Astrocyte (in vitro differentiated cells and primary cell): ENCODE measurements around the gene ITCH.

Experiments
- CTCF ChIP-seq: IDR thresholded peaks from 2 replicates; pipeline ENCODE4 v1.5.1; 2011; ENCODE audit warnings: low read depth, mild to moderate bottlenecking, inconsistent platforms, low read length, moderate library complexity; ENCODE audit not compliant: insufficient read depth
- EZH2 ChIP-seq: IDR thresholded peaks from 2 replicates; pipeline ENCODE4 v1.6.1; 2012; ENCODE audit warnings: mild to moderate bottlenecking, low read length, inconsistent platforms; ENCODE audit not compliant: insufficient read depth

GRCh38 chr20:34403908-34404307 is 40.8 kb downstream of the ITCH start:
- no peak for TF ChIP-seq CTCF
- TF ChIP-seq EZH2: no peak
